ENCODE results near the gene SLC39A10.
"Not testable (repeated sequence)": the region's sequence is repeated elsewhere in the genome, so short reads cannot be mapped to it uniquely, and the experiment has no call there.

SLC39A10 gene

GRCh38 chr2:195674491-195675221 is 17.6 kb downstream of the SLC39A10 start:
- DNase-seq, result no peak

- no peak for DNase-seq
These were observed 18.9 kb downstream of the SLC39A10 start for GRCh38 chr2:195675783-195676427.

GRCh38 chr2:195677290-195677689 is 20.3 kb downstream of the SLC39A10 start:
- no peak for DNase-seq

- no peak for DNase-seq
These were observed 20.9 kb downstream of the SLC39A10 start for GRCh38 chr2:195677884-195678283.

GRCh38 chr2:195682077-195682476 is 25.1 kb downstream of the SLC39A10 start:
- no peak for DNase-seq

GRCh38 chr2:195683174-195683573 is 26.1 kb downstream of the SLC39A10 start:
- no peak for DNase-seq

- no peak for DNase-seq
These were observed 29.5 kb downstream of the SLC39A10 start for GRCh38 chr2:195686564-195686963.

- DNase-seq, result no peak
These were observed 30.5 kb downstream of the SLC39A10 start for GRCh38 chr2:195687320-195688086.

GRCh38 chr2:195692531-195692930 is 35.5 kb downstream of the SLC39A10 start:
- DNase-seq, result not testable (repeated sequence)

- no peak for DNase-seq
These were observed 37.5 kb downstream of the SLC39A10 start for GRCh38 chr2:195694553-195694952.

GRCh38 chr2:195695002-195695631 is 38.1 kb downstream of the SLC39A10 start:
- no peak for DNase-seq

- DNase-seq, result no peak
These were observed 39.0 kb downstream of the SLC39A10 start for GRCh38 chr2:195696012-195696411.

- DNase-seq, result no peak
These were observed 40.7 kb downstream of the SLC39A10 start for GRCh38 chr2:195697681-195698220.

GRCh38 chr2:195700480-195700879 is 43.5 kb downstream of the SLC39A10 start:
- DNase-seq, result no peak

GRCh38 chr2:195706161-195706900 is 49.3 kb downstream of the SLC39A10 start:
- no peak for DNase-seq

- no peak for DNase-seq
These were observed 53.1 kb downstream of the SLC39A10 start for GRCh38 chr2:195709901-195710806.

GRCh38 chr2:195711478-195711877 is 54.5 kb downstream of the SLC39A10 start:
- no peak for DNase-seq

GRCh38 chr2:195716466-195716865 is 59.4 kb downstream of the SLC39A10 start:
- DNase-seq, result no peak

GRCh38 chr2:195721042-195721441 is 64.0 kb downstream of the SLC39A10 start:
- no peak for DNase-seq

GRCh38 chr2:195722075-195722474 is 65.0 kb downstream of the SLC39A10 start:
- DNase-seq, result no peak

GRCh38 chr2:195727106-195727505 is 70.1 kb downstream of the SLC39A10 start:
- no peak for DNase-seq
